ENCODE data around the gene ZNF630. TPM values are rescaled to one million over a fixed set of nuclear protein-coding genes. Genes with fewer than 3 reads are reported as not detected.
"Not testable (repeated sequence)": the region's sequence is repeated elsewhere in the genome, so short reads cannot be mapped to it uniquely, and the experiment has no call there.

ZNF630 gene
- total RNA-seq, 1 experiment from 2014 or later: 0.71 TPM

- H3K4me3 ChIP-seq; H3K27me3 ChIP-seq; H3K9me3 ChIP-seq (replicated peaks); DNase-seq; H3K36me3 ChIP-seq; H3K27ac ChIP-seq; H3K4me1 ChIP-seq: not testable (repeated sequence)
These were observed 51.5 kb downstream of the ZNF630 start for GRCh38 chrX:48019892-48020291.

- not testable (repeated sequence) for H3K4me1 ChIP-seq; H3K4me3 ChIP-seq; DNase-seq; H3K36me3 ChIP-seq; H3K27me3 ChIP-seq; H3K9me3 ChIP-seq (replicated peaks); H3K27ac ChIP-seq
These were observed 54.7 kb downstream of the ZNF630 start for GRCh38 chrX:48016583-48017310.

- H3K4me3 ChIP-seq; H3K27me3 ChIP-seq; H3K27ac ChIP-seq; H3K36me3 ChIP-seq; DNase-seq; H3K4me1 ChIP-seq; H3K9me3 ChIP-seq (replicated peaks): not testable (repeated sequence)
These were observed 61.9 kb downstream of the ZNF630 start for GRCh38 chrX:48009445-48009960.

Other genes starting within 250 kb of the ZNF630 start
- 5.4 and 7.2 TPM in 2 replicates for gene ZNF81, start 234.7 kb downstream of the ZNF630 start, total RNA-seq (2014; rRNA removed; shearing (Covaris generic))
- 4.2 and 4.4 TPM in 2 replicates for gene ZNF182, start 67.7 kb downstream of the ZNF630 start, total RNA-seq (2014; rRNA removed; shearing (Covaris generic))
- not detected in 2 replicates for gene SPACA5, start 64.7 kb downstream of the ZNF630 start, total RNA-seq (2014; rRNA removed; shearing (Covaris generic))
- gene SPACA5B, start 59.0 kb upstream of the ZNF630 start, total RNA-seq (2014; rRNA removed; shearing (Covaris generic)): not detected in 2 replicates
- not detected in 2 replicates for gene SSX5, start 125.2 kb upstream of the ZNF630 start, total RNA-seq (2014; rRNA removed; shearing (Covaris generic))
- gene SSX1, start 183.8 kb upstream of the ZNF630 start, total RNA-seq (2014; rRNA removed; shearing (Covaris generic)): not detected in 2 replicates